ENCODE measurements around the gene RPL37.

The RPL37 gene

GRCh38 chr5:40842351-40842750, 7.3 kb upstream of the RPL37 start:
- Histone ChIP-seq H3K4me2 (ENCODE audit: low read length) (no peak overlapping the region), H3K4me1 (ENCODE audit: control insufficient read depth, low read depth, low read length) (no peaks in the 10 kb centered on the region), H2AK5ac (ENCODE audit: low read length) (no peak overlapping the region), H3K79me1 (ENCODE audit: low read length) (no peaks in the 10 kb centered on the region), H3K79me2 (ENCODE audit: control insufficient read depth, insufficient read depth, low read length) (no peaks in the 10 kb centered on the region), H2BK15ac (replicated peaks; ENCODE audit: low read depth) (no peak overlapping the region), H4K8ac (ENCODE audit: low read depth, low read length) (no peak overlapping the region), H3K56ac (ENCODE audit: low read length) (no peak overlapping the region), H3K4me3 (ENCODE audit: low read length) (no peak overlapping the region), H3K27ac (ENCODE audit: low read depth, low read length) (no peak overlapping the region), H3K18ac (ENCODE audit: low read length) (no peak overlapping the region), H3K36me3 (ENCODE audit: control insufficient read depth, insufficient read depth, low read length) (no peaks in the 10 kb centered on the region), H4K5ac (ENCODE audit: low read length) (no peak overlapping the region), H3K27me3 (ENCODE audit: insufficient read depth, low read length, poor library complexity) (no peaks in the 10 kb centered on the region), H3K4ac (ENCODE audit: low read depth, low read length) (no peak overlapping the region), H3K23ac (ENCODE audit: low read length) (no peak overlapping the region), H2BK5ac (ENCODE audit: low read length) (no peak overlapping the region), H3K9ac (ENCODE audit: low read length) (no peak overlapping the region), H2BK120ac (ENCODE audit: low read depth, low read length) (no peak overlapping the region)
- no peak for DNase-seq
- WGBS (ENCODE audit: extremely low coverage, insufficient coverage, low lambda C conversion rate), result no CpG with 5 or more reads among the region's 2 CpGs

- H2BK120ac ChIP-seq (ENCODE audit: low read depth, low read length), result no peak within 1 kb of the TSS
- H3K79me2 ChIP-seq (ENCODE audit: control insufficient read depth, insufficient read depth, low read length), result no peaks in the 10 kb centered on the region
- peak within 1 kb of the TSS; percentile 67 for H3K56ac ChIP-seq (ENCODE audit: low read length)
- H3K27ac ChIP-seq (ENCODE audit: low read depth, low read length), result no peak within 1 kb of the TSS
- no peak for DNase-seq
- H3K23ac ChIP-seq (ENCODE audit: low read length), result no peak within 1 kb of the TSS
- no peak within 1 kb of the TSS for H3K4ac ChIP-seq (ENCODE audit: low read depth, low read length)
- H2AK5ac ChIP-seq (ENCODE audit: low read length), result no peak within 1 kb of the TSS
- no CpG with 5 or more reads among the region's 9 CpGs for WGBS (ENCODE audit: extremely low coverage, insufficient coverage, low lambda C conversion rate)
- H4K5ac ChIP-seq (ENCODE audit: low read length), result no peak within 1 kb of the TSS
- no peak within 1 kb of the TSS for H3K4me2 ChIP-seq (ENCODE audit: low read length)
- H3K9ac ChIP-seq (ENCODE audit: low read length), result peak within 1 kb of the TSS; percentile 48
- no peak within 1 kb of the TSS for H2BK15ac ChIP-seq (replicated peaks; ENCODE audit: low read depth)
- H3K79me1 ChIP-seq (ENCODE audit: low read length), result no peaks in the 10 kb centered on the region
- no peak within 1 kb of the TSS for H3K4me3 ChIP-seq (ENCODE audit: low read length)
- peak within 1 kb of the TSS; percentile 75 for H3K18ac ChIP-seq (ENCODE audit: low read length)
- no peaks in the 10 kb centered on the region for H3K4me1 ChIP-seq (ENCODE audit: control insufficient read depth, low read depth, low read length)
- H2BK5ac ChIP-seq (ENCODE audit: low read length), result no peak within 1 kb of the TSS
- H3K27me3 ChIP-seq (ENCODE audit: insufficient read depth, low read length, poor library complexity), result no peaks in the 10 kb centered on the region
- H3K36me3 ChIP-seq (ENCODE audit: control insufficient read depth, insufficient read depth, low read length), result no peaks in the 10 kb centered on the region
- no peak within 1 kb of the TSS for H4K8ac ChIP-seq (ENCODE audit: low read depth, low read length)
Observed at GRCh38 chr5:40841068-40841805, 6.2 kb upstream of the RPL37 start, which contains the start of gene CARD6. Gene CARD6 (plus strand): TSS chr5:40841367. CDS start chr5:40841383, 16 bp downstream.

GRCh38 chr5:40838086-40838485, 3.1 kb upstream of the RPL37 start:
- Histone ChIP-seq H3K79me1 (ENCODE audit: low read length) (no peaks in the 10 kb centered on the region), H3K4me2 (ENCODE audit: low read length) (no peak overlapping the region), H3K27ac (ENCODE audit: low read depth, low read length) (no peak overlapping the region), H2BK120ac (ENCODE audit: low read depth, low read length) (no peak overlapping the region), H4K8ac (ENCODE audit: low read depth, low read length) (no peak overlapping the region), H2BK15ac (replicated peaks; ENCODE audit: low read depth) (no peak overlapping the region), H3K27me3 (ENCODE audit: insufficient read depth, low read length, poor library complexity) (no peaks in the 10 kb centered on the region), H4K5ac (ENCODE audit: low read length) (no peak overlapping the region), H3K79me2 (ENCODE audit: control insufficient read depth, insufficient read depth, low read length) (peaks cover 19% of the 10 kb centered on the region), H3K4me3 (ENCODE audit: low read length) (no peak overlapping the region), H3K23ac (ENCODE audit: low read length) (no peak overlapping the region), H3K36me3 (ENCODE audit: control insufficient read depth, insufficient read depth, low read length) (peaks cover 5% of the 10 kb centered on the region), H3K4ac (ENCODE audit: low read depth, low read length) (no peak overlapping the region), H3K4me1 (ENCODE audit: control insufficient read depth, low read depth, low read length) (no peaks in the 10 kb centered on the region), H3K56ac (ENCODE audit: low read length) (no peak overlapping the region), H2BK5ac (ENCODE audit: low read length) (no peak overlapping the region), H3K18ac (ENCODE audit: low read length) (no peak overlapping the region), H2AK5ac (ENCODE audit: low read length) (no peak overlapping the region), H3K9ac (ENCODE audit: low read length) (no peak overlapping the region)
- no CpG with 5 or more reads among the region's 6 CpGs for WGBS (ENCODE audit: extremely low coverage, insufficient coverage, low lambda C conversion rate)
- no peak for DNase-seq

GRCh38 chr5:40834391-40834848, 602 bp downstream of the RPL37 start:
- H3K4me2 ChIP-seq (ENCODE audit: low read length), result peak overlapping the region; percentile 58
- no peaks in the 10 kb centered on the region for H3K27me3 ChIP-seq (ENCODE audit: insufficient read depth, low read length, poor library complexity)
- peak overlapping the region; percentile 99 for H2AK5ac ChIP-seq (ENCODE audit: low read length)
- peak overlapping the region; percentile 82 for H2BK5ac ChIP-seq (ENCODE audit: low read length)
- H3K79me2 ChIP-seq (ENCODE audit: control insufficient read depth, insufficient read depth, low read length), result peaks cover 37% of the 10 kb centered on the region
- peak overlapping the region; percentile 87 for H3K23ac ChIP-seq (ENCODE audit: low read length)
- peak overlapping the region; percentile 100 for H3K56ac ChIP-seq (ENCODE audit: low read length)
- no CpG with 5 or more reads among the region's 21 CpGs for WGBS (ENCODE audit: extremely low coverage, insufficient coverage, low lambda C conversion rate)
- H3K79me1 ChIP-seq (ENCODE audit: low read length), result peaks cover 4% of the 10 kb centered on the region
- peak overlapping the region; percentile 83 for H3K4ac ChIP-seq (ENCODE audit: low read depth, low read length)
- peak; percentile 38 for DNase-seq
- H4K5ac ChIP-seq (ENCODE audit: low read length), result peak overlapping the region; percentile 100
- H2BK15ac ChIP-seq (replicated peaks; ENCODE audit: low read depth), result no peak overlapping the region
- peak overlapping the region; percentile 68 for H4K8ac ChIP-seq (ENCODE audit: low read depth, low read length)
- H3K36me3 ChIP-seq (ENCODE audit: control insufficient read depth, insufficient read depth, low read length), result peaks cover 12% of the 10 kb centered on the region
- H3K9ac ChIP-seq (ENCODE audit: low read length), result peak overlapping the region; percentile 100
- H3K27ac ChIP-seq (ENCODE audit: low read depth, low read length), result peak overlapping the region; percentile 49
- H3K4me1 ChIP-seq (ENCODE audit: control insufficient read depth, low read depth, low read length), result no peaks in the 10 kb centered on the region
- H3K4me3 ChIP-seq (ENCODE audit: low read length), result peak overlapping the region; percentile 100
- peak overlapping the region; percentile 19 for H2BK120ac ChIP-seq (ENCODE audit: low read depth, low read length)
- H3K18ac ChIP-seq (ENCODE audit: low read length), result peak overlapping the region; percentile 78

GRCh38 chr5:40833712-40834229, 1.3 kb downstream of the RPL37 start:
- Histone ChIP-seq H4K8ac (ENCODE audit: low read depth, low read length) (no peak overlapping the region), H4K5ac (ENCODE audit: low read length) (peak overlapping the region; percentile 71), H3K9ac (ENCODE audit: low read length) (peak overlapping the region; percentile 100), H3K79me2 (ENCODE audit: control insufficient read depth, insufficient read depth, low read length) (peaks cover 37% of the 10 kb centered on the region), H3K4ac (ENCODE audit: low read depth, low read length) (peak overlapping the region; percentile 43), H3K56ac (ENCODE audit: low read length) (peak overlapping the region; percentile 100), H3K23ac (ENCODE audit: low read length) (no peak overlapping the region), H2BK15ac (replicated peaks; ENCODE audit: low read depth) (no peak overlapping the region), H3K18ac (ENCODE audit: low read length) (no peak overlapping the region), H3K36me3 (ENCODE audit: control insufficient read depth, insufficient read depth, low read length) (peaks cover 15% of the 10 kb centered on the region), H2BK120ac (ENCODE audit: low read depth, low read length) (no peak overlapping the region), H3K27ac (ENCODE audit: low read depth, low read length) (no peak overlapping the region), H2BK5ac (ENCODE audit: low read length) (no peak overlapping the region), H3K4me2 (ENCODE audit: low read length) (peak overlapping the region; percentile 58), H3K4me3 (ENCODE audit: low read length) (peak overlapping the region; percentile 100), H3K4me1 (ENCODE audit: control insufficient read depth, low read depth, low read length) (no peaks in the 10 kb centered on the region), H3K79me1 (ENCODE audit: low read length) (peaks cover 6% of the 10 kb centered on the region), H3K27me3 (ENCODE audit: insufficient read depth, low read length, poor library complexity) (no peaks in the 10 kb centered on the region), H2AK5ac (ENCODE audit: low read length) (peak overlapping the region; percentile 83)
- WGBS (ENCODE audit: extremely low coverage, insufficient coverage, low lambda C conversion rate), result no CpG with 5 or more reads among the region's 13 CpGs
- no peak for DNase-seq

Data from mesendoderm (in vitro differentiated cells).